Psoas muscle (tissue), 8 donors: ENCODE measurements around the gene TMEM51. TPM values are rescaled to one million over a fixed set of nuclear protein-coding genes. Genes with fewer than 3 reads are reported as not detected.

ENCODE experiments used
- ATAC-seq, 4 donors: fragments of 200-7000 bp; cut with Tn5 transposase; one replicate each; pipeline ENCODE4 v1.9.1; 2020; ENCODE audit warnings: moderate library complexity in 3 of 4, mild to moderate bottlenecking in 2 of 4
- DNase-seq, 2 donors: peaks; one replicate each; pipeline ENCODE4 v3.0.0-alpha.2; 2020
- H3K27ac ChIP-seq: fragments of 200-600 bp; one replicate; pipeline ENCODE4 v1.8.0; 2022
- H3K27me3 ChIP-seq, 3 donors: fragments of 200-600 bp in 1 of 3; one replicate each; pipeline versions ENCODE4 v1.6.1 to v1.8.0; 2013 to 2022; ENCODE audit warnings: low read length in 2 of 3, mild to moderate bottlenecking in 2 of 3, moderate library complexity in 1 of 3; ENCODE audit not compliant: insufficient read depth in 3 of 3
- H3K36me3 ChIP-seq, 2 donors: fragments of 200-600 bp in 1 of 2; one replicate each; pipeline versions ENCODE4 v1.6.1 to v1.8.0; 2013 to 2022; ENCODE audit warnings: low read depth in 1 of 2, mild to moderate bottlenecking in 1 of 2, moderate library complexity in 1 of 2; ENCODE audit not compliant: insufficient read depth in 1 of 2
- H3K4me1 ChIP-seq: fragments of 200-600 bp; one replicate; pipeline ENCODE4 v1.8.0; 2022
- H3K4me3 ChIP-seq: fragments of 200-600 bp; one replicate; pipeline ENCODE4 v1.8.0; 2022; ENCODE audit warnings: mild to moderate bottlenecking
- H3K9me3 ChIP-seq: fragments of 200-600 bp; one replicate; pipeline ENCODE4 v1.8.0; 2022
- WGBS, 3 donors: extraction: QIAGEN DNeasy Blood & Tissue Kit; methylation state at CpG; one replicate each; pipeline versions ENCODE4 v1.1.6 to v1.1.7; 2013; 5-methylcytosine and 5-hydroxymethylcytosine counted together
- intact Hi-C, 2 donors: fragments of 100-400 bp; cut with DNase I; formaldehyde crosslinking; loops; one replicate each; pipeline versions ENCODE4 v1.11.0 to v1.14.2; 2022
- polyA plus RNA-seq, 3 donors: library from polyadenylated mRNA; stranded (reverse); fragments of 200-250 nt; gene quantifications; one replicate each; pipeline ENCODE4 v1.2.3, GENCODE V29; 2013
- total RNA-seq, 4 donors: library from RNA; stranded (reverse); fragmentation: NEBNext Ultra II Directional in 2 of 4; extraction: Animal tissue kit (Norgen Biotek cat#: 25700) in 2 of 4; gene quantifications; one replicate each; pipeline versions ENCODE4 v1.2.1 to v1.2.4, GENCODE V29; 2021 to 2023
- TF ChIP-seq, protein P1 (sequence below): fragments of 200-600 bp; IDR thresholded peaks from one replicate; pipeline ENCODE4 v1.8.0; 2022; ENCODE audit warnings: antibody characterized with exemption
- donor health status: healthy with polysubstance abuse.
- donor health status: DM: no; HTN: no; CAD: no; lungs with moderate emphysema.
- donor health status: Bipolar disorder and iron deficiency.
- donor health status: healthy.
- donor health status: DM: yes; HTN: yes; CAD: no.
- donor health status: DM: no; HTN: no; CAD: no.
- donor health status: DM: no; HTN: no; CAD: no.
- donor health status: DM: yes; HTN: yes; CAD: no.

The TMEM51 gene
- total and polyA plus RNA-seq, 7 donors: 0.67 to 1.7 (median 0.97) TPM

DNA sequence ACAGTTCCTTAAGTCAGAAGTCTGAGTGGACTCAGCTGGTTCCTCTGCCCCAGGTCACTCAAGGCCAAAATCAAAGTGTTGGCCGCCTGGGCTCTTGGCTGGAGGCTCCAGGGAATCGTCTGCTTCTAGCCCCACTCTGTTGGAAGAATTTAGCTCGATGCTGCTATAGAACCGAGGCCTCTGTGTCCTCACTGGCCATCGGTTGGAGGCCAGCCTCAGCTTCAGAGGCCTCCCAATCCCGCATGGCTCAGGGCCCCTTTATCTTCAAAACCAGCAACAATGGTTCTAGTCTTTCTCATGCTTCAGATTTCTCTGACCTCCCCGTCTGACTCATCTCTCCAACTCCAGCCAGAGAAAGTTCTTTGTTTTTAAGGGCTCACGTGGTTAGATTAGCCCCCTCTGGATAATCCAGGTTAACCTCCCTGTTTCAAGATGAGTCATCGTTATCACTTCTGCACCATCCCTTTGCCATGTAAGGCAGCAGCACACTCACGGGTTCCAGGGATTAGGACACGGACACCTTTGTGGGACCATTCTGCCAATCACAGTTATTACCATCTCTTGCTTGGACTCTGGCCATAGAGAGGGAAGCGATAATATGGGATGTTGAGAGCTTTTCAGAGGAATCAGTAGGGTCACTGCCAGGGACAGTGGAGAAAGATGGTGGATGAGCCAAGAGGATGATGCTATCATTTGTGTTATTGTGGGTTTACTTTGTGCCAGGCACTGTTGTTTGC, 107.0 kb downstream of the TMEM51 start:
- ATAC-seq (no peak), DNase-seq (no peak)
- H3K27me3 ChIP-seq: peaks cover 0 to 9% (median 2%) of the 10 kb centered on the region in 3 donors
- WGBS, 3 donors: 48 to 64% (median 49%) methylated on average over 12 of the region's 12 CpGs
- no peaks in the 10 kb centered on the region for H3K9me3 ChIP-seq
- peaks cover 2% of the 10 kb centered on the region for H3K4me1 ChIP-seq
- TF ChIP-seq, protein P1, sequence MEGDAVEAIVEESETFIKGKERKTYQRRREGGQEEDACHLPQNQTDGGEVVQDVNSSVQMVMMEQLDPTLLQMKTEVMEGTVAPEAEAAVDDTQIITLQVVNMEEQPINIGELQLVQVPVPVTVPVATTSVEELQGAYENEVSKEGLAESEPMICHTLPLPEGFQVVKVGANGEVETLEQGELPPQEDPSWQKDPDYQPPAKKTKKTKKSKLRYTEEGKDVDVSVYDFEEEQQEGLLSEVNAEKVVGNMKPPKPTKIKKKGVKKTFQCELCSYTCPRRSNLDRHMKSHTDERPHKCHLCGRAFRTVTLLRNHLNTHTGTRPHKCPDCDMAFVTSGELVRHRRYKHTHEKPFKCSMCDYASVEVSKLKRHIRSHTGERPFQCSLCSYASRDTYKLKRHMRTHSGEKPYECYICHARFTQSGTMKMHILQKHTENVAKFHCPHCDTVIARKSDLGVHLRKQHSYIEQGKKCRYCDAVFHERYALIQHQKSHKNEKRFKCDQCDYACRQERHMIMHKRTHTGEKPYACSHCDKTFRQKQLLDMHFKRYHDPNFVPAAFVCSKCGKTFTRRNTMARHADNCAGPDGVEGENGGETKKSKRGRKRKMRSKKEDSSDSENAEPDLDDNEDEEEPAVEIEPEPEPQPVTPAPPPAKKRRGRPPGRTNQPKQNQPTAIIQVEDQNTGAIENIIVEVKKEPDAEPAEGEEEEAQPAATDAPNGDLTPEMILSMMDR: no peak
- no peak overlapping the region for H3K4me3 ChIP-seq
- intact Hi-C loops: no loop called here
- no peak overlapping the region for H3K27ac ChIP-seq
- no peaks in the 10 kb centered on the region for H3K36me3 ChIP-seq

DNA sequence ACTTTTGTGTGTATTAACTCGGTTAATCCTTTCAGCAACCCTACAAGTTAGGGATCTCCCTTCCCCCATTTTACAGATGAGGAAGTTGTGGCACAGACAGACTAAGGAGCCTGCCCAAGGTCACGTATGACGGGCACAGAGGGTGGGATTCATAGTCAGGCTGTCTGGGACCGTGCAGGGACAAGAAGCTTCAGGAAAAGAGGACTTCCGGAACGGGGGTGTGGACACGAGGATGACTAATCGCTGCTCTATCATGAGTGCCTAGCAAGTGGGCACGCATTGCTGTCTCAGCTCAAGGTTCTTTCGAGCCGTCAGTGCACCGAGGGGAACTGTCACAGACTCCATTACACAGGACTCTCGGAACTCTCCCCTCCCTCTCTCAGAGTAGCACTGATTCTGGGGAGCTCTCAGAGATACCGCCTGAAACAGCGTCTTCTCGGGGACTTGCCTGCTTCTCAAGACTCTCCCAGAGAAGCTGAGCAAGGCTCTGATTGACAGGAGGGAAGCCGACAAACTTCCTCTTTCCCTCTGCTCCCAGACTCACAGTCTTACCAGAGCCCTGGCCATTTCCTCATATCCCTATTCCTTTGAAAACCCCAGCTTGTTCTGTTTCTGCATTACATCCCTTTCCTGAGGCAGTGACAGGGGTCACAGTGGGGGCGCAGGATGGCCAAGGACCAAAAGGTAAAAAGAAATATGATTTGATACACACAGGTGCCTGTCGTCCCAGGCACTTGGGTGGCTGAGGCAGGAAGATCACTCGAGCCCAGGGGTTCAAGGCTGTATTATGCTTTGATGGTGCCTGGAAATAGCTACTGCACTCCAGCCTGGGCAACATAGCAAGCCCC, 107.8 kb downstream of the TMEM51 start:
- ATAC-seq (peak in 2 of 4 donors; percentile 35 to 37), DNase-seq (peak in 1 of 2 donors; percentile 55)
- intact Hi-C loops: no loop called here
- Histone ChIP-seq H3K9me3 (no peaks in the 10 kb centered on the region), H3K27me3 (peaks cover 0 to 11% (median 2%) of the 10 kb centered on the region in 3 donors), H3K4me1 (peaks cover 2% of the 10 kb centered on the region), H3K27ac (no peak overlapping the region), H3K36me3 (no peaks in the 10 kb centered on the region), H3K4me3 (no peak overlapping the region)
- TF ChIP-seq, protein P1: no peak
- 53 to 56% (median 55%) methylated on average over 20 of the region's 20 CpGs for WGBS, 3 donors

DNA sequence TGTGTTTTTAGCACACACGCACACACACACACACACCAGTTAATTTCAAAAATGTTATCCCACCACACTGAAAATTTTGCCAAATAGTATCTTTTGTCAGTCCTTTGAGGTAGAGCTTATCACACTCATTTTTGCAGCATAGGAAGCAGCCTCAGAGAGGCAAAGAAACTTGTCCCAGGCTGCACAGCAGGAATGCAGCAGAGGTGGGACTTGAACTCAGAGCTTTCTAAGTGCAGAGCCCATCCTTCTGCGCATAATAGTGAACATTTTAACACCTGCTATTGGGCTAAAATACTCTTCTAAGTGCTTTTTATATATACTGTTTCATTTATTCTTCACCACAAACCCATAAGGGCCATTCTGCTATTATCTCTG, 108.4 kb downstream of the TMEM51 start:
- Histone ChIP-seq H3K27me3 (peaks cover 0 to 13% (median 0%) of the 10 kb centered on the region in 3 donors), H3K4me3 (no peak overlapping the region), H3K36me3 (no peaks in the 10 kb centered on the region), H3K9me3 (no peaks in the 10 kb centered on the region), H3K4me1 (peaks cover 2% of the 10 kb centered on the region), H3K27ac (no peak overlapping the region)
- DNase-seq: no peak
- TF ChIP-seq, protein P1: no peak
- 94 to 96% (median 95%) methylated on average over 2 of the region's 2 CpGs for WGBS, 3 donors
- ATAC-seq: no peak
- intact Hi-C loops: no loop called here

DNA sequence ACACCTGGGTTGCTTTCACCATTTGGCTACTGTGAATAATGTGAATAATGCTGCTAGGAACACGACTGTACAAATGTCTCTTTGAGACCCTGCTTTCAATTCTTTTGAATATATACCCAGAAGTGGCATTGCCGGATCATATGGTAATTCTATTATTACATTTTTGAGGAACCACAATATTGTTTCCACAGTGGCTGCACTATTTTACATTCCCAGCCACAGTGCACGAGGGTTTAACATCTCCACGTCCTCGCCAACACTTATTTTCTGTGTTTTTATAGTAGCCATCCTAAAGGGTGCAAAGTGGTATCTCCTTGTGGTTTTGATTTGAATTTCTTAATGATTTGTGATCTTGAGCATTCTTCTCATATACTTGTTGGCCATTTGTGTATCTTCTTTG, 109.2 kb downstream of the TMEM51 start:
- ATAC-seq (no peak), DNase-seq (no peak)
- intact Hi-C loops: no loop called here
- Histone ChIP-seq H3K4me3 (no peak overlapping the region), H3K27ac (no peak overlapping the region), H3K9me3 (no peaks in the 10 kb centered on the region), H3K4me1 (peaks cover 2% of the 10 kb centered on the region), H3K36me3 (no peaks in the 10 kb centered on the region), H3K27me3 (peaks cover 0 to 13% (median 0%) of the 10 kb centered on the region in 3 donors)
- 79 to 82% (median 79%) methylated on average over 5 of the region's 5 CpGs for WGBS, 3 donors
- TF ChIP-seq, protein P1: no peak
